Left forelimb (tissue), 1 donor: ENCODE results near the gene PIGR.
"Not testable (repeated sequence)": the region's sequence is repeated elsewhere in the genome, so short reads cannot be mapped to it uniquely, and the experiment has no call there.

ENCODE experiments used
- DNase-seq: peaks from one replicate; pipeline ENCODE4 v3.0.0-alpha.2; 2018; ENCODE audit warnings: low spot score

Gene PIGR

DNA sequence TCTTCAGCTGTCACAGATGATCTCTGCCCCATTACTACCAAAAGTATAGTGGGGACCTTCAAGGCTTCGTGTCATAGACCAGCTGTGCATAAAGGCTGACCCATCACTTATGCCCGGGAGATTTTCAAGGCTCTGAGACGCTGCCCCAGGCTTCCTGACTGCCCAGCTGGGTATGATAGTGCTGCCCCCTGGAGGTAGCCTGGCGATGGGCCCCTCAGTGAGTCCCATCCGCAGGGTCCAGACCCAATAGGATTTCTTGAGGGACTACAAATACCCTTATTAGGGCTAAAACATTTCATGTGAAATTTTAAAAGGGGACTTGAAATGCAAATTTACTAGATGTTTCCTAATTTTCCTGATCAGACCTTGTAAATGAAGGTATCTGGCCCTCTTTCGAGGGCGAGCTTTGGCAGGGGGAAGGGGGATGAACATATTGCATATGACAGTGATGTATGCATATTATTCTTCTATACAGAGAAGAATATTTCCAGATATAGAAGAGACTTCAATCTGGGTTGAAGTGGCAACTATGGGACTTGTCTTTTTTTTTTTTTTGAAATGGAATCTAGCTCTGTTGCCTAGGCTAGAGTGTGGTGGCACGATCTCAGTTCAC, 12.8 kb downstream of the PIGR start:
- no peak for DNase-seq

DNA sequence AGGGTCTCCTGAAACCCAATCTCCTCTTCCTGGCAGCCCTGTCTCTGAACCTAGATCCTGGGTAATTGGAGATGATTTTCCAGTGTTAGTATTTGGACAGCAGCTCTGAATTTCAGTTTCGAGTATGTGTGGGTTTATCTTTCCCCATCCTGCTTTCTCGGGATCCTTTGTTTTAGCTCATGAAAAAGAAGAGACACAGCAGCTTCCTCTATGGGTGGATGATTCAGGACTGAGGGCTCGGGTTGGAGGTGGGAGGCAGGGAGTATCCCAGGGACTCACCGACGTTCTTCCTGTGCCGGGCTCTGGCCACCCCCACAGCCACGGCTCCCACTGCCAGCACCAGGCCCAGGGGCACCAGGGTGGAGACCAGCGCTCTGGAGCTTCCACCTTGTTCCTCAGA, 14.1 kb downstream of the PIGR start:
- DNase-seq: no peak

DNA sequence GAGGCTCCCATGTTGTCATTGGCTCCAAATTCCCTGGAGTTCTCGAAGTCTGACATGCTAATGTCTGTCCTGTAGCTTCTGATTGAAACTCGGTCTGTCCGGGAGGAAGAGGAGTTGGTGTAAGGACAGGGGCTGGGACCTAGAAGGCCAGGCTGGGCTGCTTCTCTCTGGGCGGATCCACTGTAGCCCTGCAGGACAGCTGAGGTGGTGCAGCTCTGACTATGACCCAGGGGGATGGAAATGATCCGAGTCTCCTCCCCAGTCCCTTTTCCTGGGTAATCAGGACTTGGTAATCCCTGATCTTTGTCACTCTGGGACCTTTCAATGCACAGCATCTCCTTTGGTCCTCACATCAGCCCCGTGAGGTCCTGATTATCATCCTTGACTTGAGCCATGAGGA, 14.6 kb downstream of the PIGR start:
- DNase-seq: no peak

DNA sequence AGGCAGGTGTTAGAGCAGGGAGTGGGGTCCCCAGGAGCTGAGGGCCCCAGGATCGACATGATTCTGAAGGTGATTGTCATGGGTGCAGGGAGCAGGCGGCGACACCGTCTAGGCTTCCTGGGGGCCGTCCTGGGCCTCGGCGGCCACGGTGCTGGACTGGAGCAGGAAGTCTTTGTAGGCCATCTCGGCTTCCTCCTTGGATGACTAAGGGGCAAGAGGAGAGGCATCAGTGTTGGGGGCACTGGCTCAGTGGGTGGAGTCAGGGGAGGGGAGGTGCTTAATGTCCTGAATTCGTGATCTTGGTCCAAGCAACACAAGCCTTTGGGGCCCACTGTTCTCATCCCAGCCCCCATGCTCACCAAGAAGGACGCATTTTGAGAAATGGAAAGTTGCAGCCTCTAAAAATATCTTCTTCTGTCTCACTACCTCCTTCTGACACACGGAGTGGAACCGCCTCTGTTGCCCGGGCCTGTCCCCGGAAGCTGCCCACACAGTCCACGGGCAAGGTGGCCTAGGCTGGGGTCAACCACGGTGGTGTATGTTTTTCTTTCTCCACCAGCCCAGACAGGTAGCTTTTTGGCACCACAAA, 16.0 kb downstream of the PIGR start:
- no peak for DNase-seq

DNA sequence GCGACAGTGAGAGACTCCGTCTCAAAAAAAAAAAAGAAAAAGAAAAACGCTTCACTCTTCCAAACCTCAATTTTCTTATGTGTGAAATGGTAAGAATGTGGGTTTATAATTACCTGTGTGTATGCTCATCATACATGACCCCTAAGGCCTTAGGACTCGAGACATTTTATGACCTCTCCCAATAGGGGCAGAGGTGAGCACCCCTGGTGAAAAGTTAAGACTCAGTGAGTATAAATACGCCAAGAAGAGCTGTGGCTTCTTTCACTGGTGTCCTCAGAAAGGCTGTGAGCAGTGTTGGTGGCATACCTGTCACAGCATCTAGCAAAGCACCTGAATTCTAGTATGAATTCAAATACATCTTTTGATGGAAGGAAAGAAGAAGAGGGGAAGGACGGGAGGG, 16.7 kb downstream of the PIGR start:
- no peak for DNase-seq

DNA sequence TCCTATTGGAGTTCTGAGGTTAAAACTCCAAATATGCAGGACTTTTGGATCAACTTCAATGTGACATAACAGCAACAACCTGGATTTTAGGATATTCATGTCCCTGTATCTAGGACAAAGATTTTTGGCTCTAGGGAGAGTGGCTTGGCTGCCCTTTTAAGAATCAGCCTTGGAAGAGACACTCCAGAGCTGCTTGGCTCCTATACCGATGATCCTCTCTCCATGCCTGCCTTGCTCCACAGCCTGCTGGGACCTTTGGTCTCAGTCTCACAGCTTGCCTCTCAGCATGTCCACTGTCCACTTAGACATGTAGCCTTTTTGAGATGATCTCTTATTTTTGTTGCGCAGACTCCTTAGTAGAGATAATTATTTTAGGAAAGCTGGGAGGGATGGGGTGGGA, 20.0 kb downstream of the PIGR start:
- DNase-seq: no peak

DNA sequence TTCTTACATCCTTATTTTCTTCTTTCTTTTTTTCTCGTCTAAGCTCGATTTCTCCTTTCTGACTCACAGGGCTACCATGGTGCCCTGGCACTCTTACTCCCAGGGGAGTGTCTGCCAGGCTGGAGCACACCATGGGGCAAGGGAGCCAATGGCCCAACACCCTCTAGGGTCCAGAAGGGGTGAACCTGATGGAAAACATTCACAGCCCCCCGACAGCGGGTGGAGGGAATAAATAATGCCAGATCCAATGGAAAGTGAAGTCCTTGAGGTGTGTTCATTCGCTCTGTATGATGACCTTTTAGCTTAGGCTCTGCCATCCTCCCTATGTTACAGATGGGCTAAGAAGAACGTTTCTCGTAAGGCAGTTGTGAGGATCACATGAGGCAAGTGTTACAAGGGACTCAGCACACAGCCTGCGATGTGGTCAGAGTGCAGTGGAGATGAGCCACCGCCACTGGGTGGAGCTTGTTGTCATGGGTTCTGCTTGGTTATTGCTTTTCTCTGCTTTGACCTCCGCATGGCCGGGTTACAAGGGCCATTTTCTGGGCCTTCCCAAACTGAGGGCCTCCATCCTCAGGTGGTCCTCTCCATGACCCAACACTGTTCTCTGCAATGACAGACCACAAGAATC, 21.0 kb downstream of the PIGR start:
- DNase-seq: no peak

DNA sequence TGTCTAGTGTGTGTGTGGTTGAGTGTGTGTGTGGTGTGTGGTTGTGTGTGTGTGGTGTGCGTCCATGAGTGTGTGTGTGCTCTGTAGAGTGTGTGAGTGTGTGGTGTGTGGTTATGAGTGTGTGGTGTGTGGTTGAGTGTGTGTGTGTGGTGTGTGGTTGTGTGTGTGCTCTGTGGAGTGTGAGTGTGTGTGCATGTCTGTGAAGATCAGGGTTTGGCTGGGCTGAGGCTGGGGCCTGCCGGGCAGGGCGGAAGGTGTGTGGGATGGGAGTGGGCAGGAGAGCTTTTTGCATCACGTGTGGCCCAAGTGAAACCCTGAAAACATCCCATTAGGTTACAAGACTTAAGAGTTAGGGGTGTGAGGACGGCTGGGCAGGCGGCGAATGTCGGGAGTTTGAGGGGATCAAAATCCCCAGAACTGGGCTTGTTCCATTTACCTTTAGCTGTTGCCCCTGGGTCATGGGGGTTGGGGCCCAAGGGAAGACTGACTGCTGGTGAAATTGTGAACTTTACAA, 21.6 kb downstream of the PIGR start:
- no peak for DNase-seq

DNA sequence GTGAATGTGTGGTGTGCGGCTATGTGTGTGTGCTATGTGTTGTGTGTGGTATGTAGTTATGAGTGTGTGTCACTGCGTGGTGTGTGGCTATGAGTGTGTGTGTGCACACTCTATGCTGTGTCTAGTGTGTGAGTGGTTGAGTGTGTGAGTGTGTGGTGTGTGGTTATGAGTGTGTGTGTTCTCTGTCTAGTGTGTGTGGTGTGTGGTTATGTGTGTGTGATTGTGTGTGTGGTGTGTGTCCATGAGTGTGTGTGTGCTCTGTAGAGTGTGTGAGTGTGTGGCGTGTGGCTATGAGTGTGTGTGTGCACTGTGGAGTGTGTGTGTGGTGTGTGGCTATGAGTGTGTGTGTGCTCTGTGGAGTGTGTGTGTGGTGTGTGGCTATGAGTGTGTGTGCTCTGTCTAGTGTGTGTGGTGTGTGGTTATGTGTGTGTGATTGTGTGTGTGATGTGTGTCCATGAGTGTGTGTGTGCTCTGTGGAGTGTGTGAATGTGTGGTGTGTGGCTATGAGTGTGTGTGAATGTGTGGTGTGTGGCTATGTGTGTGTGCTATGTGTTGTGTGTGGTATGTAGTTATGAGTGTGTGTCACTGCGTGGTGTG, 22.2 kb downstream of the PIGR start:
- DNase-seq: not testable (repeated sequence)

DNA sequence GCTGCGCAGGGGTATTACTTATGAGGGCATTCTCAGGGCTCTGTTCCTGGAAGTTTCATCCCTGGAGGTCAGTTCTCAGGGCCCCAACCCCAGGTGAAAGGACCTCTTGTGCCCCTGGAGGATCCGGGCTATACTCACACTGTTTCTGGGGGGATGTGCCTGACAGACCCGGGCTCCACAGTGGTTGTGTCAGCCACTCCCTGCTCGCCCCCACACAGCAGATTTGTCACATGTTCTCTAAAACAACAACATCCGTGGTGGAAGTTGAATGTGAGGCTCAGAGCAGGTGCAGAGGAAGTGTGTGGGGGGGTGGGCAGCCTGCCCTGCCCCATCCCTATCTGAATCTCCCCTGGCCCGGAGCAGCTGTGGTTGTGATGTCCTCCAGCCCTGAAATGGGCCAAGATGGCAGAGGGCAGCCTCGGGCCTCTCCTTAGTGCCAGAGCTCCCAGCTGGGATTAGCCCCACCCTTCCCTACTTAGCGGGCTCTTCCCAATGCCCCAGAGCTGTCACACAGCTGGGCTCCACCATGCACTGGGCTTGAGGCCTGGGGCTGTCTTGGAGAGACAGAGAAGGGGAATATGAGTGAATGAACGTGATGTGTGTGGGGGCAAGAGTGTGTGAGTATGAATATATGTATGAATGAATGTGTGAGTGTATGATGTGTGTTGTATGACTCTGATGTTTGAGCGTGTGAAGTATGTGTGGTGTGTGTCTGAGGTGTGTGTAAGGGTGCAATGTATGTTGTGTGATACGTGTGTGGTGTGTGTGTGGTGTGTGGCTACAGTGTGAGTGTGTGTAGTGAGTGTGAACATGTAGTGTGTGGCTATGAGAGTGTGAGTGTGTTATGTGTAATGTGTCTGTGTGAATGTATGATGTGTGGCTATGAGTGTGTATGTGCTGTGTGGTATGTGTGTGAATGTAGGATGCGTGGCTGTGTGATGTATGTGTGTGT, 23.0 kb downstream of the PIGR start:
- DNase-seq: no peak

DNA sequence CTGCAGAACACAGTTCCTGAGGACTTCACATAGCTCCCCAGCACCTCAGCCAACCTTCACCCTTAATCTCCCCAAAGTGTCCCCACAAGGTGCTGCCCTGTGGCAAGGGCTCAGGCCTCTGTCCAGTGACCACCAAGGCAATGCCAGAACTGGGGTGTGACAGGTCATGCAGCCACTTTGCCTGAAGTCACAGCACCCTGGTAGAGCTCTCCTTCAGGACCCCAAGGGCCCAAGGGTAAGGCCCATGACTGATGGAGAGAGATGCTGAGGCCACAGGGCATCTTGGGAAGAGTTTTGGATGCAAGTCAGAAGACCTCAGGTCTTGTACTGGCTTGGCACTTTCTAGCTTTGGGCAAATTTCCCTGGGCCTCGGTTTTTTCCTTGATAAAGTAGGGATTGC, 23.7 kb downstream of the PIGR start:
- DNase-seq: no peak

DNA sequence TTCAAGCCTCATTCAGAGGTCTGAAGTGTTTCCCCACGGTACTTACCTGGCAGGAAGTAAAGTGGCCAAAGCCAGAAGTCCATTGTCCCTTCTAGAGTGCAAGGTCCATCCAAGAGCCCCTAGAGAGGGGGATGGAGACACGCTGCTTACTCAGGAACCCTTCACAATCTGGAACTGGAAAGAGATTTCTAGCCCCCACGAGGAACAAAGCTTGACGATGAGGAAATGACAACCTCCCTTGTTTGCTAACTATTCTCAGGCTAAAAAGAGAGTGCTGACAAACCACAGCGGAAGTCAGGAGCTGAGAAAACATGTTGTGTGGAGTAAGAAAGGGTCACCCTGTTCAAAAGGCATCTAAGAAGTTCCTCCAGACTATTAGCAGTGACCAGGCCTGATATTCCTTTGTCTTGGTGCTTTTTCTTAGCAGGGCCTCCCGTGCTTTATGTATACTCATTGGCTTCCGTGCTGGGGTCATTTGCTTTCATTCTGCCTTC, 24.4 kb downstream of the PIGR start, which contains the start of gene FCMR:
TSS of gene FCMR (minus strand) at position 170 of the 494 bp plus-strand sequence. CDS start at position 83, 87 bp downstream.
- DNase-seq: no peak

DNA sequence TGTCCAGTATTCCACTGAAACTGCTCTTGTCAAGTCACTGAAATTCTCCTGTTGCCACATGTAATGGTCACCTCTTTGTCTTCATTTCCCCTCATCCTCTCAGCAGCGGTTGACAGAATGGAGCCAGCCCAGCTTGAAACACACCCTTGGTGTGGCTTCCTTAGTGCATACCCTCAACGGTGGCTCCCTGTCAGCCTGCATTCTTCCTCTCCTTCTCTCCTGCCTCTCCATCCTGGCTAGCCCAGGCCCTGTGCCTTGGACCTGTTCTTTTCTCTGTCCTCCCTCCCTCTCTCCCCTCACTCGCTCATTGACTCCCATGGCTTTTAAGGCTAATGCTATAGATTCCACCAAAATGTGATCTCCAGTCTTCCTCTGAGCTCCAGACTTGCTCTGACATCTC, 28.2 kb downstream of the PIGR start:
- no peak for DNase-seq

DNA sequence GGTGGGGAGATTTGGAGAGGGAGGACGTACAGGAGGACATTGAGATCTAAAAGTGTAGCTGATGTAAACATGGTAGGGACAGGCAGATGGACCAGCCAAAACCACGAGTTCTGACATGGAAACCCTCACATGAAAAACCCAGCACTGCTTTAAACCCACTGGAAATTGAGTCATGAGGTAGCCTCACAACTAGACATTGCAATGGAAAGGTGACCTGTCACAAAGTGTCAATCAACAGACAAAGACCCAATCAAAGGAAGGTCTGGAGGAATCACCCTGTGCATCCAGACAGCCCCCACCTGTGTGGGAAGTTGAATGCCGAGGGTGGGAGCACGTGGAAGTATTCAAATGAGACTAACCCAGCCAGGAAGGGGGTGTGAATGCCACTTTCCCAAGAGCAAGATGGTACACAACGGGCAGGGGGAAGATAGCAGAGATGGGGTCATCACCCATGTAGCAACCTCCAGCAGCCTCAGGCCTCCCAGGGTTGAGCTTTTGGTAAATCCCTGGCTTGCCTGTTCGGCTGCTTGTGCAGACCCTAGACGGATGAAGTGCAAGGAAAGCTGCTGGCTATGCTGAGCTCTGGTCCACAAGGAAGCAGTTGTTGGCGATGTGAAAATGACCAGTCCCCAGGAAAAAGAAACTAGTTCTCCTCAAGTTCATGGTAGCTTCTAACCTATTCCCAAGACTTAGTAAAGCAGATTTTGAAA, 30.1 kb downstream of the PIGR start:
- DNase-seq: no peak

DNA sequence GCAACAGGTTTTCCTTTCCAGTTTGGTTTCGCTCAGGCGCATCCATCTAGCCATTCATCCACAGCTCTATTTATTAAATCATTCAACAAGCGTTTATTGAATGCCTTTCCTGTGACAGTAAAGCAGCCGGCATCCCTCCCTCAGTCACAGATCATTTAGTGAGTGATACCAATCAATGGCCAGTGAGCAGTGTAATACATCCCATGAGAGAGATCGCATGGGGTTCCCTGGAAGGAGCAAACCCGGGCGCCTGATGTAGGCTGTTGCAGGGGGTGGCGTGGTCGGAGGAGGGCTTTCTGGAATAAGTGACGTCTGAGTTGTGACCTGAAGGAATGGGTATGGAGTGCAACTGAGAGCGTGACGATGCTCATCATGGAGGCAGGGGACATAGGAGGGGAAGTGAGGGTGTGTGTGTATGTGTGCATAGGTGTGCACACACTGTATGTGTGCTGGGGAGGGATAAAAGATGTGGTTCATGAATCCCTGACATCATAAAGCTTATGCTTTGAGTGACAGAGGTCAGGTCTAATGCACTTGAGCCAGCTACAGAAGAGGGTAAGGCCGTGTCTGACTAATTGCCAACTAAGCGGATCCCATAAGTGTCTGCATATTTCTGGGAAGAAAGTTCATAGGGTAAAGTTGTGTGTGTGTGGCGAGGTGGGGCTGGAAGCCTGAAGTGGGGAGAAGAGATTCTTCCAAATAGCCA, 31.1 kb downstream of the PIGR start:
- DNase-seq: no peak

DNA sequence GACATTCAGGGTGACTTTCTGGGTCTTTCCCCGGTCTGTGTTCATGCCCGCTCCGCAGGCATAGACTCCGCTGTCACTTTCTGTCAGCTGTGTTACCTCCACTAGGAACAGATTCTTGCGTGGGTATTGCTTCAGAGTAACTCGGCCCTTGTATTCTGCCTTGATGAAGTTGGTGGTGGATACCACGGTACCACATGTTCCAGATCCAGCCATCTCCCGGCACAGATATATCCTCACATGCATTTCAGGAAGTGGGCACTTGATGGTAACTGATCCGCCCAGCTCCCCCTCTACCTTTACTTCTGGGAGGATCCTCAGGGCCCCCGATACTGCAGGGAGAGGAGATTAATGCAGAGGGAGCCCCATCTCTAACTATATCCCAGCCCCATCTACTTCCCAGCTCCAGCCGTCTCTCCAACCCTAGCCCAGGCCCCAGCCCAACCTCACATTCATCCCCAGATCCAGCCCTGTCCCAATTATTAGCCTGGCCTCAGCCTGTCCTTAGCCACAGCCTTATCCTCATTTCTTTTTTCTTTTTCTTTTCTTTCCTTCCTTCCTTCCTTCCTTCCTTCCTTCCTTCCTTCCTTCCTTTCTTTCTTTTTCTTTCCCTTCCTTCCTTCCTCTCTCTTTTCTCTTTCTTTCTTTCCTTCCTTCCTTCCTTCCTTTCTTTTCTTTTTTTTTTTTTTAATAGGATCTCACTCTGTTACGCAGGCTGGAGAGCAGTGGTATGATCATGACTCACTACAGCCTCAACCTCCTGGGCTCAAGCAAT, 32.3 kb downstream of the PIGR start:
- no peak for DNase-seq

DNA sequence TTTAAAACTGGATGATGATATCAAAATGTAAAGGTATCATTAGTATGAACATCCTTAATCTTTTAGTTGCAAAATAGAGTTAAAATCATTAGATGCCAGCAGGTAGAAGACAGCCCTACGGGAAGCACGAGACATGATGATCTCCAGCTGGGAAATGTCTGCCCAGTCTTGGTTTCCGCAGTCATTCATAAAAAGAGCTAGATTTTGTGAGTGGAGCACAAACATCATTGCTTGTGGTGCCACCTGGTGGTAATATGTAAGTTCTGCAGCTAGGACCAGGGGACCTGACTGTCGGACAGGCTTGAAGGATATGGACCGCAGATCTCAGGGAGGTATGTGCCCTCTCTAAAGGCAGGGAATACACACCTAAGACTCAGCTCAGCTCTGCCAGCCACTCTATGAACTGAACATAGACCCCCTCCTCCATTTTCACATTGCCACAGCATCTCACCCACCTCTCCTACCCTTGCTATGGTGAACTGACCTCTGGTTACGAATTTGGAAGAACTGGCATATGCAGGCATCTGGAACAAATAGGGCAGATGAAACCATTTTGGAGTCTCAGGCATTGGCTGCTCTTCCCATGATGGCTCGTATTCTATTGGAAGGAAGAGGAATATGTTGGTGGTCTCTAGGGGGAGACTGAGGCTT, 33.7 kb downstream of the PIGR start:
- DNase-seq: peak; percentile 75

DNA sequence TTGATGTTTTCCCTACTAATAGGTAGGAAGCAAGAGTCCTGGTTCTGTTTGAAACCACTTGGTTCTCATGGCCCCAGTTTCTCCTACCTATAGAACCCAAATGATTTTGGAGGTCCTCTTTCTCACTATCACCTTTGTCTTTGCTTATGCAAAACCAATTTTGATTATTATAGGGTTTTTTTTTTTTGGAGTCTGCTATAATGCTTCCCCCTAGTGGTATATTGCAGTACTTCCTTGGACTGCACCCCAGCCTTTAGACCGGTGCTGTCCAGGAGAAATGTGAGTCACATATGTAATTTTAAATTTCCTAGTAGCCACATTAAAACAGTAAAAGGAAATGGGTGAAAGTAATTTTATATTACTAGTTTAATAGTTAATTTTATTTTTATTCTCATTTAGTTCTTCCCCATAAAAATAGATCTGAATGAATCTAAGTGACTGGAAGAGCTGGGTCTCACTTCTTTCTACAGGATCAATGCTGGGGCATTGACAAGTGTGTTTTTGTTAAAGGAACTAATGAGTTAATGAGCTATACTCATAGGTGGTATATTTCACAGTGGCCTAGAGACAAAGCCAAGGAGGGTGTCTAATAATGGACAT, 35.1 kb downstream of the PIGR start:
- DNase-seq: no peak

DNA sequence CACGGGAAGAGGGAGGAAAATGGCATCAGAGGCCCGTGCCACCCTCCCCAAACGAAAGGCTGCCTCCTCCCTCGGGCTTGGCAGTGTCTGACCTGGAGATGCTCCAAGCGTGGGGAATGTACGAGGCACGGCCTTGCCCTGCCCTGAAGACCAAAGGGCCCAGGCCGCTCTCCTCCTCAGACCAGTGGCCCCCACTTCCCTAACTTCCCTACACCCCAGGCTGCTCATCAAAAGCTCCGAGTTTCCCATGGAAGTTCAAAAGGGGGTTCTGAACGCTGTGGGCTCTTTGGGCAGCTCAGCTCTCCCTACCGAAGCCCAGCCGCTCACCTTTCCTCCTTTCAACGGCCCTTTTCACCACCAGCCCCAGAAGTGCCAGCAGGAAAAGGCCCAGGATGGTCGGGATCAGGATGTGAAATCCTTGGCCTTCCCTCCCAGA, 36.4 kb downstream of the PIGR start:
- no peak for DNase-seq
